NOMO-1 treated with DMSO at 0.1 percent for 48 hours (cell line): ENCODE results near the gene NODAL.

ENCODE experiments used
- DNase-seq: peaks from one replicate; lab custom pipeline; 2025; ENCODE audit not compliant: unreplicated experiment; lab: John Stamatoyannopoulos, UW

The NODAL gene

DNA sequence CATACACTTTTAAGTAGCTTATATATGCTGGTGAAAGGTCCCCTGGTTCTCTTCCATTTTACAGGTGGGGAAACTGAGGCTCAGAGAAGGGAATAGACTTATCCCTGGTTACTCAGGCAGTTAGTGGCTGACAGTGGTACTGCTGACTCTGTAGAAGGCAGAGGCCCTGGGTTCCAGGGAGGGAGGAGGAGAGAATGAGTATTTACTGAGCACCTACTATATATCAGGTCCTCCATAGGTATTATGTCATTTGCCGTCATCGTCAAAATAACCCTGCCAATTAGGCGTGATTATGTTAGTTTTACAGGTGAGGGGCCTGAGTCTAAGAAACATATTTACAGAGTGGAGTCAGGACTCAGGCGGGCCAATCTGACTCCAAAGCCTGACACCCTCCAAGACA lies 23.8 kb upstream of the NODAL start:
- no peak for DNase-seq

DNA sequence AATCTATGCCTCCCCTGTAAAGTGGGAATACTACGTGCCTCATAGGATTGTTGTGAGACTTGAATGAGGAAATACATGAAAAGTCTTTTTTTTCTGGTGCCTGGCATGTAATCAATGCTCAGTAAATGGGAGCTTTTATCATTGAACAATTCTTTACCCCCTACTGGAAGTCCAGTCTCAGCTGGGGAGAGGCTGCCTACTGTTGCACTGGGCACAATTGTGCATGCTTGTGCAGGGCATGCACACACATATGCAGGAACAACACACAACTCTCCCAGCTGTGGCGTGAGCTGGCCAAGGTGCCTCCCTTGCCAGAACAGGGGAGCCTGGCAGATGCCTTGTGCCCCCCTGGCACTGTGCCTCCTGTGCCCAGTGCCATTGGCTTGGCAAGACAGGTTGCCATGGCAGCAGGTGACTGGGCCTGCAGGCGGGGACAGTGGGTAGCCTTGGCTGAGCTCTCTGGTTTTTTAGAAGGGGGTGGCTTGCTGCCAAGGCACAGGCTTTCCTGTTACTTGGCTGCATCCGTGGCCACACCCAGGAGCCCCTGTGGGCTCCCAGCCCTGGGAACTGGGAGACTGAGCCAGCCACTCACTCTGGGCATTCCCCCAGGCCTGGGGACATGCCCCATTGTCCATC lies 21.0 kb upstream of the NODAL start:
- DNase-seq = no peak

DNA sequence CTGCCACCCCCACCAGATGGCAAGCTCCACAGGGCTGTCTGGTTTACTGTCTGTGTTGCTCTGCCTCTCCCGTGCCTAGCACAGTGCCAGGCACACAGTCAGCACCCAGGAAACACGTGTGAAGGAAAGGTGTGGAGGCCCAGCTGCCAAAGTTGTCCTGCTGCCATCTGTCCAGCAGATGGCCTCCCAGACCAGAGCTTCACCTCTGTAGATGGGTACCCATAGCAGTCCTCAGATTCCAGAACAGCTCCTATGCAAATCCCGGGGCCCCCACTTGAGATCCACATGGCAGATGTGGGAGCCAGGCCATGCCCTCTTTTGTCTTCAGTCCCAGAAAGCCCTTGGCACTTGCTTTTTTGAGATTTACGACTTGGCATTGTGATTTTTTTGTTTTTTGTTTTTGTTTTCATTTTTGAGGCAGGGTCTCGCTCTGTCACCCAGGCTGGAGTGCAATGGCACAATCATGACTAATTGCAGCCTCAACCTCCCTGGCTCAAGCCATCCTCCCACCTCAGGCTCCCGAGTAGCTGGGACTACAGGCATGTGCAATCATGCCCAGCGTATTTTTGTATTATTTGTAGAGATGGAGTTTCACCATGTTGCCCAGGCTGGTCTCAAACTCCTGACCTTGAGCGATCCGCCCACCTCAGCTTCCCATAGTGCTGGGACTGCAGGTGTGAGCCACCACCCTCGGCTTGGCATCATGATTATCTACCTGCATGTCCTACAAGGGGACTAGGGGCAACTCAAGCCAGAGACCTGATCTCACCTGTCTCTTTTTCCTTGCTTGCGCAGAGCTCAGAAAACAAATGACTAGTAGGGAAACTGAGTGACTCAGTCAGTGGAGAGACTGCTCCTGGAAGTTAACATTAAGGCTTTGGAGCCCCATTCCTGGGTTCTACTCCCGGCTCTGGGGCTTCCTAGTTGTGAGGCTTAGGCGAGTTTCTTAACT lies 20.2 kb upstream of the NODAL start:
- peak; percentile 18 for DNase-seq

DNA sequence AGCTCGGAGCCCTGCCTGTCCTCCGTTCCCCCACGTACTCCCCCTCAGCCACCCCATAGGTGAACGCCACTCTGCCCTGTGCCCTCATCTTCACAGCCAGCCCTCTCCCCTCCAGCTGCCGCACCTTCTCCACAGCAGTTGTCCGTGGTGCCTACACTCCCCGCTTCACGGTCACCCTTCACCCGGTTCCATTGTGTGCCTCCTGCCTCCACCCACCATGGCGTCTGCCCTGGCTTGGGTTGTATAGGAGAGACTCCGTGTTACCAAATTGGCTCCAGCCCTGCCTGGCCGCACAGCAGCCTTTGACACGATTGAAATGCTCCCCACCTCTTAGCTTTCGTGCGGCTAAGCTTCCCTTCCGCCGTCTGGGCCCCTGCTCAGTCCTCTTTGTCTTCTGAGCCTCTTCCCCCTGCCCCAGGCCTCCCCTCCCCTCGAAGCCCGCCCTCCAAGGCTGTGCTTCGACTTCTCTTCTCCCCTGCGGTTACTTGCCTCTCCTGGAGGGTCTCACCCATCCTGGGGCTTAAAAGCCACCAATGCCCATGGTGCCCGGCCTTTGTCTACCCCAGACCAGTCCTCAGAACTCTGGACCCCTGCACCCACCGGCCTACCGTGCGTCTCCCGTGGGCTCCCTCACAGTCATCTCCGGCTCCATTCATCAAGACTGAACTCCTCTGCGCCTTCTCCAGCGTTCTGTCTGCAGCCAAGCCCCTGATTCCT lies 18.5 kb upstream of the NODAL start:
- DNase-seq = no peak

DNA sequence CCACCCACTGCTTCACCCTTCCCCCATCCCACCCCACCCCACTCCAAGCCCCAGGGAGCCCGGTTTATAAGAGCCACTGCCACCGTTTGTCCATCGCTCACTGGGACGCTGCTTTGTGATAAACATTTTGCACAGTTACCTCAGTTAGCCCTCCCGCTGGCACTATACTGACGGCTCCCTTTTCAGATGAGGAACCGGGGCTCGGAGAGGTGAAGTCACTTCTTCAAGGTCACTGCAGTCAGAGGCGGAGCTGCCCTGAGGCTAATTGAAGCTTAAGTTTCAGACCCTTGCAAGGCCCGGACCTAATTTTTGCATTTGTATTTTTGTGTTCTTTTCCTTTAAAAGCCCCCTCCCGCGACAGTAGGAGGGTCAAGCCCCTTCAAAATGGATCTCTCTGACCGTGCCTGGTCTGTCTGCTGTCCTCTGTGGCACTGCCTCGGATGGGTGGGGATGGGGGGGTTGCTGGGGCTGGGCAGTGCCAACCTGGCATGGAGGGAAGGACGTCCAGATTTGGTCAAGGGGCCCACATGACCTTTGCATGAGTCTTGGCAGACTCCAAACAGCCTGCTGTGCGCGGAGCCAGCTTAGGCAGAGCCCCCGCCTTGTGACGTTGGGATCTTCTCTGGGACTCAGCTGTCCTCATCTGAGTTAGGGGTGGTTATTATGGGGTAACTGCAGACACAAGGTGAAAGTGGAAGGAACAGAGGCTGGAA lies 17.7 kb upstream of the NODAL start:
- DNase-seq = peak; percentile 19

DNA sequence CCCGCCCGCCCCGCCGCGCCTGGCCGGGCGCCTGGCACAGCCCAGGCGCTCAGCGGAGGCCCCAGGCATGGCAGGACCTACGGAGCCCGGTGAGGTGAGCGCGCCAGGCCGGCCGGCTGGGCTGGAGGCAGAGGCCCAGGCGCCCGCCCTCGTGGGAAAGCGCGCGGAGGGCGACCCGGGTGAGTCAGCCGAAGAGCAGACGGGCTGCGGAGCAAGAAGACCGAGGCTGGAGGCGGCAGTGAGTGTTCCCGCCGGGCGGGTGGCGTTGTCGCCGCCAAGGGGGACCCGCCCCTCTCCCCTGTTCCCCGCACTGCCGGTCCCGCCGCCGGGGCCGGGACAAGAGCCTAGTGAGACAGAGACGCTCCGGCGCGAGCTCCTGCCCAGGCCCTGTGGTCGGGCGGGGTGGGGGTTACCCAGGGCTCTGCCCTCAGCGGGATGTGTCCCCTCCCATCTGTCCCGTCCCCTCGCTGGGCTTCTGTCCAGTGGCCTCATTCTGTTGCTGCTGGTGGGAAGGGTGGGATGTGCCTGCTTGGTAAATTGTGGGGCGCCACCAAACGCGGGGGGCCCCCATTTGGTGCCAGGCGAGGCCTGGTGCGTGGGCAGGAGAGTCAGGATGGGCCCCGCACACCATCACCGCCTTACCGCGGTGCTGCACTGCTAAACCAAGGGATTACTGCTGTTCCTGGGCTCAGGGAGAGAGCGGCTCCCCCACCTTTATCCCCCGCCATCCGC lies 17.0 kb upstream of the NODAL start:
- peak; percentile 37 for DNase-seq

DNA sequence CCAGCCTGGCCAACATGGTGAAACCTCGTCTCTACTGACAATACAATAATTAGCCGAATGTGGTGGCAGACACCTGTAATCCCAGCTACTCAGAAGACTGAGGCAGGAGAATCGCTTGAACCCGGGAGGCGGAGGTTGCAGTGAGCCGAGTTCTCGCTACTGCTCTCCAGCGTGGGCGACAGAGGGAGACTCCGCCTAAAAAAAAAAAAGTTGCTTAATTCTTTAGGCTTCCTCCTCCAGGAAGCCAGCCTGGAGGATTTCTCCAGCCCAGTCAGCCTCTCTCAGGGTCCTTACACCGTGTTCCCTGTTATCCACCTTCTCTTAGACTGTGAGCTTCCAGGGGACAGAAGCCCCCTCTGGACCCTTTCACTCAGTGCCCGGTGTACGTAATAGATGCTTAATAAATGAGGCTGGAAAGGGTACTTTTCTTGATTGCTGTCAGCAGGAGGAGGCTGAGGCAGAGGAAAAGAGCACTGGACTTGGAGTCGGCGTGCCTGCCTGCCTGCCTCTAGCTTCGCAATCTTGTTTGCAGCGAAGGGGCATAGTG lies 16.4 kb upstream of the NODAL start:
- DNase-seq = no peak

DNA sequence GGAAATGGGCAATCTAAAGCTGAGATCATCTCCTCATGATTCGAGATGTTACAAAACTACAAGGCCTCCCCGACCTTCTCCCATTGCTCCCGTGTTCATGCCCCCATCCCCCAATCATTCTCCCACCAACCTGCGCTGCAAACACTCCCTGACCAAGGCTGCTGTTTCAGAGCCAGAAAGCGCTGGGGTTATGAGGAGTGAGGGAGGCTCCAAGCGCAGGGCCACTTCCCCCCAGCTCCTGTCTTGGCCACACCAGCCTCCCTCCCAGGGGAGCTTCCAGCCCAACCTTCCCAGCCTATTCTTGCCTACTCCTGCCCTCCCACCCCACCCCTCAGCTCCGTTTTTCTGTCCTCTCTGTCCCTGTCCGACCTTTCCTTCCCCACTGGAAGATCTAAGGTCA lies 14.7 kb upstream of the NODAL start:
- no peak for DNase-seq

DNA sequence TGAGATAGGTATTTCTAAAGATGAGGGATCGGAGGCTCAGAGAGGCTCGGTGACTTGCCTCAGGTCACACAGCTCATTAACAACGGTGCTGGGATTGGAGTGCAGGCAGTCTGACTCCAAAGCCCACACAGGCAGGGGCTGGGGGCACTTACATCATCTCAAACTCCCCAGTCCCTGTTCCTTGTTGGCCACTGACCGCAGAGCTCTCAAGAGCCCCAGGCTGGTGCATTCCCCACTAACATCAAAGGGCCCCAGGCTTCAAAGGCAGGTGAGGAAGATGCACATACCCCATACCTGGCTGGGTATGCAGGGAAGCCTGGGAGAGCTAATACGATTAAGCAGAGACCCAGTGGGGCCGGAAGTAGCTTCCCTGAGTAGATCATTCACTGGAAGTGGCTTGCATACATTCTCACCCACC lies 13.7 kb upstream of the NODAL start:
- no peak for DNase-seq

DNA sequence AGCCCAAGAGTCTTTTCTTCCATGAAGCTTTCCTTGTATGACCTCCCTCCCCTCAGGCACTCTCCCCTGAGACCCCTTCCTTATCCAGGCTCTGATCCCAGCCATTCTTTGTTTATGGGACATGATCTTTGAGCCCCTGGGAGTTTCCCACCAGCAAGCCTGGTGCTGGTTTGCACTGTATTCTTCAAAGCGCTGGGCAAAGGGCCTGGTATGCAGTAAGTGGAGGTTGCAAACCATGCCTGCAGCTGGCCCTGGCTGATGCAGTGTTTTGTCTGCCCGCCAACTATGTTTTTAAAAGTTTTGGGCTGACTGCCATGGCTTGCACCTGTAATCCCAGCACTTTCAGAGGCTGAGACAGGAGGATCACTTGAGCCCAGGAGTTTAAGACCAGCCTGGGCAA lies 6.8 kb upstream of the NODAL start:
- no peak for DNase-seq

DNA sequence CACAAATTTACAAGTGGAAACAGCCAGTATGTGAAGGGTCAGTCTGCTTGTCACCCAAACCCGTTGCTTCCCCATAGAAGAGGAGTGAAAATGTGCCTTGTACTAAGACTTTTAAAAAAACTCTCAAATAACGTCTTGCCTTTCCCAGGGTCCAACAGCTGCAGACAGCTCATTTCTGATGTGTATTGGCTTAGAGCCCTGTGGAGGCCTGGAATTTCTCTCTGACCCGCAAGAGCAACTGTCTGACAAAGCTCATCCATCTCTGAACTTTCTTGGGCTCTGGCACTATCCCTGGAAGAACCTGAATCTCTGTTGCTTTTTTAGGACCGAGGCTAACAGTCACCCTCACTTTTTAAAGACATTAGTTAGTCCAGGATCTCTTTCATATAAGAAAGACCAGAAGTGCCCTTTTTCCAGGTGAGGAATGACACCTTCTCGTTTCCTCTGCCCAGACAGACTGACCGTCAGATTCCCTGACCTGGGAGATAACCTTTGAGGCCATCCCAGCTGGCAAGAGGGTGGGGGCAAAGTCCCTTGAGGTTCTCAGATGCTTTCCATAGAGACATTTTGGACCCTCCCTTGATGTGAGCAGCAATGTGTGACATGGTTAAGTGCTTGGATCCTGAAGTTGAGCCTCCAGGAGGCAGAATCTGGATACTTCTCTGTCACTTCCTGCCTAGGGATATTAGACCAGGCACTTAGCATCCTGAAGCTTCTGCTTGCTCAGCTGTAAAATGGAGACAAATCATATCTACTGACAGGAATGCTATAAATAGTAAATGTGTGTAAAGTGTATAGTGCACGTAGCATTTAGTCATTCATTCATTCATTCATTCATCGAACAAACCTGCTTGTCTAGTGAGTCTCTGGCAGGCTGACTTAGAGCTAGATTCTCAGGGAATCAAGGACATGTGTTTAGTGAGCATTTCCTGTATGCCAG lies 4.5 kb upstream of the NODAL start:
- no peak for DNase-seq

DNA sequence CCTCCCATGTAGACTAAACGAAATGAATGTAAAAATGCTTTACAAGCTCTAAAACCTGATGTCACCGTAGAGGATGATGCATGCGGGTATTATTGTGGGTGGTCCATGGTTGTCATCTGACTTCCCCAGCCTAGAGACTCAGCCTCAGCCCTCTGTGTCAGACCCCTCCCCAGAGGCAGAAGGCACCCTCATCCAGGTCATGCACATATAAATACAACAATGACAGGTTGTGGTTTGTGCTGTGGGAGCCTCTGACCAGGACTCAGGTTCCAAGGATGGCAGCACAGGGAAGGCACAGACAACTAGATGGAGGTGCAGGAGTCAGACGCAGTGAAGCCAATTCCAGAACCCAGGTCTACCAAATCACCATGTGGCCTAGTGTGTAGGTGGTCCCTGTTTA lies 3.3 kb upstream of the NODAL start:
- no peak for DNase-seq

DNA sequence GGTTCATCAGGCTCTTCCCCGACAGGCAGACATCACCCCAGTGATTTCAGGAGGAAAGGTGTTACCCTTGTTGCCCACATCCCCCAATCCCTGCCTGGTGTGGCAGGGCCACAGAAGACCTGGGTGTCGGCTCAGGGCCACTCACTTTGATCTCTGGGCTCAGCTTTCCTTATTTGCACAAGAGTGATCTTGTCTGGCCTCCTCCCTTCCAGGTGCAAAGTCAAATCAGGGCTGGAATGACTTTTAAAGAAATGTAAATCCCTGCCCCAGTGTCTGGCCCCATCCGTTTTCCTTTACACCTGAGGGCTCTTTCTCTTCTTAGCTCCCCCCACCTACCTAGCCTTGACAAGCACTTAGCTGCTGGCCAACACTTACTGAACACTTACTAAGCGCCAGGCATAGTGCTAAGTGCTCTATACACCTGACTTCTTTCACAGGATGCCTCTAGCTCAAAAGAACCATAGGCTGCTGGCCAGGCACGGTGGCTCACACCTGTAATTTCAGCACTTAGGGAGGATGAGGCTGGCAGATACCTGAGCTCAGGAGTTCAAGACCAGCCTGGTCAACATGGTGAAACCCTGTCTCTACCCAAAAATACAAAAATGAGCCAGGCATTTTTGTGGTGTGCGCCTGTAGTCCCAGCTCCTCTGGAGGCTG lies 979 bp upstream of the NODAL start:
- no peak for DNase-seq

DNA sequence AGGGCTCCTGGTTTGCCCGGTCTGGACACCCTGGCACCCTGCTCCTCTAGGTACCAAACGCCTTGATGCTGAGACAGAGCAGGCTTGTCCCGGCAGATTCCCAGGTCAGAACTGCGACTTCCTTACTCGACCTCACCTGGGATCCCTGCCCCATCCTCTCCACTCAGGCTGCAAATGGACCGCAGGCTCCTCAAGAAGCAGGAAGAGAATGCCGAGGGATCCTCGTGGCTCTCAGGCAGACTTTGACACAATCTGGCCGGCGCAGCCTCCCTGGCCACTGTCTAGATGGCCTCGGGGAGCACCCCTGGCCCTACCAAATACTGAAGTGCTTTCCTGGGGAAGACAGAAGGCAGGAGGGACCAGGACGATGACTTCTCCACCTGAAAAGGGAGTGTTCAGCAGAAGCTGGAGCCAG lies 421 bp upstream of the NODAL start:
- no peak for DNase-seq

DNA sequence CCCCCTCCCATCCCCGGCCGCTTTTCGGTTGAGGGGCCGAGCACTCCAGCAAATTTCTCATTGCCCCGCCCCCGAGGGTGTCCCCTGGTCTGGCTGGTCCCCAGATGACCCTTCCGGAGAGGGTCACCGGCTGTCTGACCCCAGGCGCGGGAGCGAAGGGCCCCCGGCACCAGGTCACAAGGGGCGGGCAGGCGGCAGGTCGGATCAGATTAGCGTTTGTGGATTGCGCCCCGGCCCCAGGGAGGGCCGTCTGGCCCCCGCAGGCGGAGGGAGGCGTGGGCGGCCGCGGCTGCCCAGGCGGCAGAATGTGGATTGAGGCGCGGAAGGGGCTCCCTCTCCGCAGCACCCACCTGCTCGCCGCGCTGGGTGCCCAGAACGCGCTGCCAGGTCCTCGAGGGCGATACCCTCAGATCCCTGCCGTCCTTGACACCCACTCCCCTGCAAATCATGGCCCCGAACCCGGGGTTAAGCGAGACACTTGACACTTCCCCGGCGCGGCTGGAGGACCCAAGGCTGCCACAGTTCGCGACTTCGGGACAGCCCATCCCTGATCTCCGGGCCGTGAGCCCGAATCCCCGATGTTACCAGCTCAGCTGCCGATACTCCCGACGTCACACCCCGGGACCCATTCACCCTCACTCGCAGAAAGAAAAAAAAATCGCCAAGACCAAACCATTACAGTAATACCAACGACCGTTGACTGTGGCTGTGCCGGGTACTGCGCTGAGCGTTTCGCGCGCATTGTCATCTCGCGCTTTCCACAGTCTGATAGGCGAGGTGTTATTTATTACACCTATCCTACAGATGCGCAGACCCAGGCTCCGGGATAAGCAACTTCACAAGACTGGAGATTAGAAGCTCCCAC lies 953 bp downstream of the NODAL start:
- DNase-seq = no peak

DNA sequence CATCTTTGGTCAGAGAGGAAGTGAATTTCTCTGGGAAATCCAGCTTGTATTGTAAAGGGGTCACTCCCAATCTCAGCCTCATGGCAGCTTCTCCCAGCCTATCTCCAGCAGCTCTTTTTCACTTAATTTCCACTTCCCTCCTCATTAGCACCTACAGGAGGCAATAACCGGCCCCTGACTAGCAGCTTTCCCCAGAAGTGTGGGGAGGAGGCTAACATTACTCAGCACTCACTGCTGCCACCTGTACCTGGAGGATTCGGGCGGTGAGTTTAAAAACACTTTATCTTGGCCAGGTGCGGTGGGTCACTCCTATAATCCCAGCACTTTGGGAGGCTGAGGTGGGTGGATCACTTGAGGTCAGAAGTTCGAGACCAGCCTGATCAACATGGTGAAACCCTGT lies 3.8 kb downstream of the NODAL start:
- DNase-seq = no peak

DNA sequence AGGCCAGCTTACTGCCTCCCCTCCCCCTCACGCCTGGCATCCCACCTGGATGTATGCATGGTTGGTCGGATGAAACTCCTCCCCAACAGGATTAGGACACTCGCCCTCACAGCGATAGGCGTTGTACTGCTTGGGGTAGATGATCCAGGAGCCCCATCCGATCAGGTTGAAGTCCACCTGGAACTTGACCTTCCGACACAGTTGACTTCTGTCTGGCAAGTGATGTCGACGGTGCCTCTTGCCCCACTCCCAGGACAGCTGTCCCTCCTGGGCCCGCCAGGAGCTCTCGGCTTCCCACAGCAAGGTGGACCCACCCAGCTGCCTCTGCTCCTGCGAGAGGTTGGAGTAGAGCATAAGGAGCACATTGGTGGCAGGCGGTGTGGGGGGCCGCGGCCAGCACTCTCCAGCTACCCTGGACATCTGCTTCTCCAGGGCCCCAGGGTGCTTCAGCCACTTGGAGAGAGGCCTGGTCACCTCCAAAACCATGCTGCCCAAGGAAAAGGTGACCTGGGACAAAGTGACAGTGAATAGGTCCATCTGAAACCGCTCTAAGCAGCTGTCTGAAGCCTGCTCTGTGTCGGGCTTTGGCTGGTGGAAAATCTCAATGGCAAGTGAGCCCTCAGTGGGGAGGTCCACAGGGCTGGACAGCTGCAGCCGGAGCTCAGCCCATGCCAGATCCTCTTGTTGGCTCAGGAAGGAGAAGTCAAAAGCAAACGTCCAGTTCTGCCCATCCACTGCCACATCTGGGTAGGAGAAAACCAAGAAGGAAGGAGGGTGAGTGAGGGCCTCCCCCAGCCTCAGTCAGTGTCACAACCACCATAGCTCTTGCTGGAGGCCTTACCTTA lies 6.0 kb downstream of the NODAL start:
- no peak for DNase-seq
